WI38 (cell line): ENCODE data around the gene NFKBIA.

ENCODE experiments used
- H3K4me3 ChIP-seq: 2 replicates; pipeline ENCODE4 v1.5.1; 2011; ENCODE audit warnings: low read depth, mild to moderate bottlenecking, control low read depth, low read length
- CTCF ChIP-seq: IDR thresholded peaks from 2 replicates; pipeline ENCODE4 v1.5.1; 2012; ENCODE audit warnings: low read depth, mild to moderate bottlenecking, control low read depth, low read length

The NFKBIA gene

GRCh38 chr14:35353409-35354172, 51.0 kb downstream of the NFKBIA start:
- H3K4me3 ChIP-seq = no peak overlapping the region
- no peak for TF ChIP-seq CTCF

DNA sequence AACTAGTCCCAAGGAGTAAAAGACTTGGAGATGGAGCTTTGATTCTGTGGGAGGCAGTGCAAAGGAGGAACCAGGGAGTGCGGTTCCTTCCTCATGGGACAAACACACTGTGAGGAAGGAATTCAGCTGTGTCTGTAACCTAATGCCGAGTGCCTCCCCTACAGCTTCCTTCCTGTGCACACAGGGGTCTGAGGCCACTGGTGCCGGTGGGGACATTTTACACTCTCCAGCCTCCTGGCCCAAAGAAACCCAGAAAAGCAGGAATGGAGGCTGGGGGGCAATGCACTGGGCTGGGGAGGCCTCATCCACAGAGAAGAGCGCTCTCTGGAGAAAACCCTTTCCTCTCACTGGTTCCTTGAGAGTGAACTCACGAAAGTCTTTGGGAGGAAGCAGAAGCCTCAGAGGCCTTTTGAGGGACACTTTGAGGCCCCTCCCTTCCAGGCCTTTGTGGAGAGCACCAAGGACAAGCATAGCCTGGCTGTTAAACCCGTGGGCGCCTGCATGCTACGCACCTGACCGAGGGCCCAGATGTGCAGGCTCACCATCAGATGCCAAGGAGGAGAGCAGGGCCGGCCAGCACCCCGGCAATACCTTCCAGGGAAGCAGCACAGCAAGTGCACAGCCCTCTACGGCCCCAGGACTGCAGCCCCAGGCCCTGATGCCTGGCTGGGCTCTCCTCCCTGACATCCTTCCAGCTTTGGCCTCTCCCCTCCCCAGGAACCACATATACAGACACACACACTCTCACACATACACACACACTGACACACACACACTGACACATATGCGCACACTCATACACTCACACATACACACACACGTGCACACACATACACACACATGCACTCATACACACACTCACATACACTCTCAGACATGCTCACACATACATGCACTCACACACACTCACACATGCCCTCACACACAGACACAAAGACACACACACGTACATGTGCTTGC, 52.0 kb downstream of the NFKBIA start:
- TF ChIP-seq CTCF = no peak
- H3K4me3 ChIP-seq = no peak overlapping the region

DNA sequence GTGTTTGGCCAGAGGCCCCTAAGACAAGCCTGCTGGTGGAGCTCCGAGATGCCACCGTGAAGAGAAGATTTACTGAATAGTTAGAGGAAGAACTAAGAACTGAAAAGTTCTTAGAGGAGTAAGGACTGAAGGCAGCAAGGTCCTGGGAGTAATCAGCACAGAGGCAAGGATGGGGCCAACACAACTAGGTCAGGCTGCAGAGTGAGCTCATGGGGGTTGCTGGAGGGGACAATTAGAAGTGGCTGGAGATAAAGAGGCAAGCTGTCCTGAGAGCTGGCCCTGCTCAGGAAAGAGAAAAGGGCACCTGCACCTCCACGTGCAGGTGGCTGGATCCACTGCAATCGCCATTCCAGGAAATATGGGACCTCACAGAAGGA, 52.7 kb downstream of the NFKBIA start:
- no peak for TF ChIP-seq CTCF
- no peak overlapping the region for H3K4me3 ChIP-seq
